Measurements from ENCODE around the gene MYCL.

DNA sequence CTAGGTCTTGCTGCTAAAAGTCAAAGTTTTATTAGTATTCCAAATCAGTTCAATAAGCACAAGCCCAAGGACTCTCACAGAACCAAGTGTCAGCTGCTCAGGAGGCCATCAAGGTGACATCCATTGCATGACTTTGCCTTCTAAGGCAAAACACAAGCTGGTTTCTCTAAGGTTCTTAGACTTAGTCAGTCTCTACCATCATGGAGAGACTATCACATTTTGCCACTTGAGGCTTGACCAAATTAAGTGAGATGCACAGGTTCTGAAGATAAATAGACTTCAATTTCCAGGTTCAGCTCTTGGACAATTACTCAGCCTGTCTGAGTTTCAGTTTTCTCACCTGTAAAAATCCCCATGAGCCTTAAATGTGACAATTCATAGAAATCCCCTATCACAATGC is 47.4 kb downstream of the MYCL start:
- TF ChIP-seq, protein P1, sequence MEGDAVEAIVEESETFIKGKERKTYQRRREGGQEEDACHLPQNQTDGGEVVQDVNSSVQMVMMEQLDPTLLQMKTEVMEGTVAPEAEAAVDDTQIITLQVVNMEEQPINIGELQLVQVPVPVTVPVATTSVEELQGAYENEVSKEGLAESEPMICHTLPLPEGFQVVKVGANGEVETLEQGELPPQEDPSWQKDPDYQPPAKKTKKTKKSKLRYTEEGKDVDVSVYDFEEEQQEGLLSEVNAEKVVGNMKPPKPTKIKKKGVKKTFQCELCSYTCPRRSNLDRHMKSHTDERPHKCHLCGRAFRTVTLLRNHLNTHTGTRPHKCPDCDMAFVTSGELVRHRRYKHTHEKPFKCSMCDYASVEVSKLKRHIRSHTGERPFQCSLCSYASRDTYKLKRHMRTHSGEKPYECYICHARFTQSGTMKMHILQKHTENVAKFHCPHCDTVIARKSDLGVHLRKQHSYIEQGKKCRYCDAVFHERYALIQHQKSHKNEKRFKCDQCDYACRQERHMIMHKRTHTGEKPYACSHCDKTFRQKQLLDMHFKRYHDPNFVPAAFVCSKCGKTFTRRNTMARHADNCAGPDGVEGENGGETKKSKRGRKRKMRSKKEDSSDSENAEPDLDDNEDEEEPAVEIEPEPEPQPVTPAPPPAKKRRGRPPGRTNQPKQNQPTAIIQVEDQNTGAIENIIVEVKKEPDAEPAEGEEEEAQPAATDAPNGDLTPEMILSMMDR (IDR thresholded peaks at IDR 0.05) = no peak
- TF ChIP-seq POLR2A (IDR thresholded peaks at IDR 0.05) = no peak

Measured in right lobe of liver (tissue), 4 donors.